Measurements from ENCODE around the gene PLIN5. TPM values are rescaled to one million over a fixed set of nuclear protein-coding genes. Genes with fewer than 3 reads are reported as not detected.

PLIN5 gene
- total and polyA plus RNA-seq, 10 donors = 0.82 to 18.4 (median 7.5) TPM

- no peaks in the 10 kb centered on the region for H3K9me3 ChIP-seq
- H3K4me3 ChIP-seq = no peak overlapping the region
- no peaks in the 10 kb centered on the region for H3K27me3 ChIP-seq (replicated peaks in 1 of 7)
- H3K36me3 ChIP-seq = peaks cover 0 to 94% (median 77%) of the 10 kb centered on the region in 6 donors
- intact Hi-C loops (cut with DNase I; ENCODE audit: low total_unique reads) = no loop called here
- DNase-seq = no peak
- WGBS, 5 donors = 84 to 94% (median 93%) methylated on average over 28 to 41 of the region's 41 CpGs
- no peak overlapping the region for H3K27ac ChIP-seq
- no peak for TF ChIP-seq POLR2A (IDR thresholded peaks at IDR 0.05)
- no peak for TF ChIP-seq CTCF (IDR thresholded peaks at IDR 0.05 in 8 of 11, conservative IDR thresholded peaks at IDR 0.05 in 3 of 11)
- TF ChIP-seq POLR2AphosphoS5 (IDR thresholded peaks at IDR 0.05) = no peak
- H3K4me1 ChIP-seq = no peaks in the 10 kb centered on the region
Observed at GRCh38 chr19:4493104-4493928, 41.7 kb downstream of the PLIN5 start.

GRCh38 chr19:4492337-4493103, 42.5 kb downstream of the PLIN5 start:
- 85 to 100% (median 96%) methylated on average over 3 of the region's 3 CpGs for WGBS, 5 donors
- DNase-seq = no peak
- H3K9me3 ChIP-seq = no peaks in the 10 kb centered on the region
- no peak overlapping the region for H3K4me3 ChIP-seq
- peaks cover 0 to 94% (median 72%) of the 10 kb centered on the region in 6 donors for H3K36me3 ChIP-seq
- intact Hi-C loops (cut with DNase I; ENCODE audit: low total_unique reads) = no loop called here
- H3K4me1 ChIP-seq = no peaks in the 10 kb centered on the region
- TF ChIP-seq POLR2AphosphoS5 (IDR thresholded peaks at IDR 0.05) = no peak
- TF ChIP-seq POLR2A (IDR thresholded peaks at IDR 0.05) = no peak
- no peak for TF ChIP-seq CTCF (IDR thresholded peaks at IDR 0.05 in 8 of 11, conservative IDR thresholded peaks at IDR 0.05 in 3 of 11)
- H3K27ac ChIP-seq = no peak overlapping the region
- no peaks in the 10 kb centered on the region for H3K27me3 ChIP-seq (replicated peaks in 1 of 7)

GRCh38 chr19:4491446-4491845, 43.6 kb downstream of the PLIN5 start:
- no peak overlapping the region for H3K27ac ChIP-seq
- intact Hi-C loops (cut with DNase I; ENCODE audit: low total_unique reads) = no loop called here
- TF ChIP-seq POLR2AphosphoS5 (IDR thresholded peaks at IDR 0.05) (no peak), POLR2A (IDR thresholded peaks at IDR 0.05) (no peak), CTCF (IDR thresholded peaks at IDR 0.05 in 8 of 11, conservative IDR thresholded peaks at IDR 0.05 in 3 of 11) (no peak)
- no peak overlapping the region for H3K4me3 ChIP-seq
- no peak for DNase-seq
- H3K36me3 ChIP-seq = peaks cover 0 to 94% (median 67%) of the 10 kb centered on the region in 6 donors
- WGBS, 5 donors = 95 to 98% (median 97%) methylated on average over 17 to 21 of the region's 21 CpGs
- H3K27me3 ChIP-seq (replicated peaks in 1 of 7) = no peaks in the 10 kb centered on the region
- H3K4me1 ChIP-seq = no peaks in the 10 kb centered on the region
- no peaks in the 10 kb centered on the region for H3K9me3 ChIP-seq

- TF ChIP-seq POLR2A (IDR thresholded peaks at IDR 0.05) (no peak), POLR2AphosphoS5 (IDR thresholded peaks at IDR 0.05) (peak in 1 of 3 donors; percentile 23)
- no peak overlapping the region for H3K27ac ChIP-seq
- no peak overlapping the region for H3K4me3 ChIP-seq
- no peaks in the 10 kb centered on the region for H3K9me3 ChIP-seq
- no peak for DNase-seq
- 92 to 95% (median 94%) methylated on average over 29 of the region's 29 CpGs for WGBS, 5 donors
- H3K36me3 ChIP-seq = peaks cover 0 to 89% (median 45%) of the 10 kb centered on the region in 6 donors
- no peaks in the 10 kb centered on the region for H3K27me3 ChIP-seq (replicated peaks in 1 of 7)
- H3K4me1 ChIP-seq = no peaks in the 10 kb centered on the region
- intact Hi-C loops (cut with DNase I; ENCODE audit: low total_unique reads) = no loop called here
Observed at GRCh38 chr19:4488496-4488895, 46.5 kb downstream of the PLIN5 start.
